Muscle layer of colon (tissue), 2 donors: ENCODE measurements around the gene RBM5.
A peak's percentile ranks its signal among the peaks of the same experiment; 100 is the strongest.
"Not testable (repeated sequence)": the region's sequence is repeated elsewhere in the genome, so short reads cannot be mapped to it uniquely, and the experiment has no call there.

Experiments
- H3K27ac ChIP-seq: one replicate; pipeline ENCODE4 v1.7.0; 2013; ENCODE audit warnings: low read depth, mild to moderate bottlenecking, low read length, moderate library complexity
- H3K27me3 ChIP-seq, 2 donors: one replicate each; pipeline ENCODE4 v1.7.0; 2013; ENCODE audit warnings: low read length in 2 of 2, mild to moderate bottlenecking in 2 of 2; ENCODE audit not compliant: insufficient read depth in 2 of 2, control insufficient read depth in 1 of 2
- H3K36me3 ChIP-seq: one replicate; pipeline ENCODE4 v1.7.0; 2013; ENCODE audit warnings: mild to moderate bottlenecking, low read length; ENCODE audit not compliant: insufficient read depth
- H3K4me1 ChIP-seq: one replicate; pipeline ENCODE4 v1.7.0; 2013; ENCODE audit warnings: mild to moderate bottlenecking, low read length; ENCODE audit not compliant: insufficient read depth
- H3K4me3 ChIP-seq, 2 donors: one replicate each; pipeline ENCODE4 v1.7.0; 2013; ENCODE audit warnings: low read length in 2 of 2, low read depth in 1 of 2, mild to moderate bottlenecking in 1 of 2, moderate library complexity in 1 of 2
- H3K9ac ChIP-seq: one replicate; pipeline ENCODE4 v1.7.0; 2013; ENCODE audit warnings: low read length
- H3K9me3 ChIP-seq: one replicate; pipeline ENCODE4 v1.7.0; 2013; ENCODE audit warnings: mild to moderate bottlenecking, low read length
- donor health status: abdominal sarcoma.
- donor health status: Adenocarcinoma of cecum.

The RBM5 gene

GRCh38 chr3:50088725-50089608 lies at the start of gene RBM5:
RBM5 (plus strand) TSS chr3:50088919; CDS start chr3:50090435, 1,516 bp downstream.
- peaks cover 18% of the 10 kb centered on the region for H3K4me1 ChIP-seq
- peak within 1 kb of the TSS; percentile 94 for H3K27ac ChIP-seq
- H3K27me3 ChIP-seq = no peaks in the 10 kb centered on the region
- H3K9me3 ChIP-seq = no peaks in the 10 kb centered on the region
- peak within 1 kb of the TSS; percentile 95 to 99 for H3K4me3 ChIP-seq
- peaks cover 31% of the 10 kb centered on the region for H3K36me3 ChIP-seq
- H3K9ac ChIP-seq = peak within 1 kb of the TSS; percentile 99

GRCh38 chr3:50044976-50045375 lies 43.7 kb upstream of the RBM5 start:
- Histone ChIP-seq H3K27me3 (no peaks in the 10 kb centered on the region), H3K9me3 (no peaks in the 10 kb centered on the region), H3K4me1 (no peaks in the 10 kb centered on the region), H3K9ac (no peak overlapping the region), H3K36me3 (peaks cover 28% of the 10 kb centered on the region), H3K4me3 (no peak overlapping the region), H3K27ac (no peak overlapping the region)

- Histone ChIP-seq H3K27ac (no peak overlapping the region), H3K27me3 (no peaks in the 10 kb centered on the region), H3K9me3 (no peaks in the 10 kb centered on the region), H3K36me3 (peaks cover 31% of the 10 kb centered on the region), H3K4me1 (no peaks in the 10 kb centered on the region), H3K4me3 (no peak overlapping the region), H3K9ac (no peak overlapping the region)
These were observed 41.3 kb upstream of the RBM5 start for GRCh38 chr3:50047426-50047825.

GRCh38 chr3:50050361-50050760 lies 38.4 kb upstream of the RBM5 start:
- Histone ChIP-seq H3K27ac (no peak overlapping the region), H3K4me3 (no peak overlapping the region), H3K27me3 (no peaks in the 10 kb centered on the region), H3K36me3 (peaks cover 50% of the 10 kb centered on the region), H3K4me1 (no peaks in the 10 kb centered on the region), H3K9ac (no peak overlapping the region), H3K9me3 (no peaks in the 10 kb centered on the region)

GRCh38 chr3:50057756-50058155 lies 31.0 kb upstream of the RBM5 start:
- no peaks in the 10 kb centered on the region for H3K9me3 ChIP-seq
- no peaks in the 10 kb centered on the region for H3K27me3 ChIP-seq
- H3K36me3 ChIP-seq = peaks cover 68% of the 10 kb centered on the region
- no peak overlapping the region for H3K4me3 ChIP-seq
- no peaks in the 10 kb centered on the region for H3K4me1 ChIP-seq
- H3K9ac ChIP-seq = no peak overlapping the region
- no peak overlapping the region for H3K27ac ChIP-seq

- H3K4me3 ChIP-seq = no peak overlapping the region
- no peaks in the 10 kb centered on the region for H3K4me1 ChIP-seq
- peaks cover 78% of the 10 kb centered on the region for H3K36me3 ChIP-seq
- H3K9me3 ChIP-seq = no peaks in the 10 kb centered on the region
- H3K27ac ChIP-seq = no peak overlapping the region
- no peak overlapping the region for H3K9ac ChIP-seq
- H3K27me3 ChIP-seq = no peaks in the 10 kb centered on the region
These were observed 20.6 kb upstream of the RBM5 start for GRCh38 chr3:50068134-50068533.

GRCh38 chr3:50078091-50078490 lies 10.6 kb upstream of the RBM5 start:
- H3K4me3 ChIP-seq = no peak overlapping the region
- no peak overlapping the region for H3K27ac ChIP-seq
- H3K4me1 ChIP-seq = no peaks in the 10 kb centered on the region
- H3K27me3 ChIP-seq = no peaks in the 10 kb centered on the region
- peaks cover 23% of the 10 kb centered on the region for H3K36me3 ChIP-seq
- H3K9ac ChIP-seq = no peak overlapping the region
- no peaks in the 10 kb centered on the region for H3K9me3 ChIP-seq

- no peak overlapping the region for H3K9ac ChIP-seq
- peaks cover 18% of the 10 kb centered on the region for H3K36me3 ChIP-seq
- H3K4me3 ChIP-seq = no peak overlapping the region
- no peak overlapping the region for H3K27ac ChIP-seq
- H3K9me3 ChIP-seq = no peaks in the 10 kb centered on the region
- no peaks in the 10 kb centered on the region for H3K4me1 ChIP-seq
- no peaks in the 10 kb centered on the region for H3K27me3 ChIP-seq
These were observed 10.1 kb upstream of the RBM5 start for GRCh38 chr3:50078622-50079021.

GRCh38 chr3:50084951-50085350 lies 3.8 kb upstream of the RBM5 start:
- H3K36me3 ChIP-seq, H3K4me1 ChIP-seq, H3K9ac ChIP-seq, H3K4me3 ChIP-seq, H3K27me3 ChIP-seq, H3K9me3 ChIP-seq, H3K27ac ChIP-seq: not testable (repeated sequence)

- Histone ChIP-seq H3K27me3 (no peaks in the 10 kb centered on the region), H3K4me3 (peak overlapping the region; percentile 95 to 99), H3K4me1 (peaks cover 18% of the 10 kb centered on the region), H3K9me3 (no peaks in the 10 kb centered on the region), H3K36me3 (peaks cover 36% of the 10 kb centered on the region), H3K27ac (peak overlapping the region; percentile 94), H3K9ac (peak overlapping the region; percentile 99)
These were observed 858 bp downstream of the RBM5 start for GRCh38 chr3:50089609-50089945.

GRCh38 chr3:50090984-50091383 lies 2.3 kb downstream of the RBM5 start:
- Histone ChIP-seq H3K4me1 (peaks cover 18% of the 10 kb centered on the region), H3K9me3 (no peaks in the 10 kb centered on the region), H3K36me3 (peaks cover 50% of the 10 kb centered on the region), H3K9ac (no peak overlapping the region), H3K27me3 (no peaks in the 10 kb centered on the region), H3K27ac (no peak overlapping the region), H3K4me3 (peak overlapping the region in 1 of 2 donors; percentile 99)
